Dendritic cell treated with granulocyte-macrophage colony-stimulating factor and Interleukin-4, amounts not matched to agents 40 ng/mL and 50 ng/mL, for 4 days (primary cell): ENCODE data around the gene TOP2B.

Experiments used
- H3K27ac Mint-ChIP-seq: one replicate; pipeline ENCODE4 v1.8.0; 2022; ENCODE audit warnings: mild to moderate bottlenecking, mixed read lengths
- H3K27me3 Mint-ChIP-seq: one replicate; pipeline ENCODE4 v1.8.0; 2022; ENCODE audit warnings: mild to moderate bottlenecking, mixed read lengths
- H3K36me3 Mint-ChIP-seq: one replicate; pipeline ENCODE4 v1.8.0; 2022; ENCODE audit warnings: low read depth, mixed read lengths
- H3K4me1 Mint-ChIP-seq: one replicate; pipeline ENCODE4 v1.8.0; 2022; ENCODE audit warnings: low read depth, mixed read lengths
- H3K4me3 Mint-ChIP-seq: one replicate; pipeline ENCODE4 v1.8.0; 2022; ENCODE audit warnings: mild to moderate bottlenecking, moderate library complexity, mixed read lengths
- H3K9me3 Mint-ChIP-seq: one replicate; pipeline ENCODE4 v1.8.0; 2022; ENCODE audit warnings: mixed read lengths
- intact Hi-C: fragments of 100-400 bp; cut with micrococcal nuclease; formaldehyde crosslinking; loops from one replicate; pipeline ENCODE4 v1.15.0; 2022

TOP2B gene

GRCh38 chr3:25687742-25688141, 23.0 kb upstream of the TOP2B start:
- peaks cover 37% of the 10 kb centered on the region for H3K27me3 Mint-ChIP-seq
- H3K36me3 Mint-ChIP-seq, result no peaks in the 10 kb centered on the region
- H3K27ac Mint-ChIP-seq, result no peak overlapping the region
- intact Hi-C loops, result no loop called here
- peaks cover 45% of the 10 kb centered on the region for H3K4me1 Mint-ChIP-seq
- H3K4me3 Mint-ChIP-seq, result no peak overlapping the region
- no peaks in the 10 kb centered on the region for H3K9me3 Mint-ChIP-seq

GRCh38 chr3:25686766-25687165, 22.1 kb upstream of the TOP2B start:
- Mint-ChIP-seq H3K36me3 (no peaks in the 10 kb centered on the region), H3K27ac (no peak overlapping the region), H3K27me3 (peaks cover 29% of the 10 kb centered on the region), H3K9me3 (no peaks in the 10 kb centered on the region), H3K4me3 (no peak overlapping the region), H3K4me1 (peaks cover 44% of the 10 kb centered on the region)
- intact Hi-C loops, result no loop called here

GRCh38 chr3:25683882-25684281, 19.2 kb upstream of the TOP2B start:
- H3K4me3 Mint-ChIP-seq, result no peak overlapping the region
- H3K9me3 Mint-ChIP-seq, result no peaks in the 10 kb centered on the region
- intact Hi-C loops, result no loop called here
- H3K4me1 Mint-ChIP-seq, result peaks cover 31% of the 10 kb centered on the region
- peak overlapping the region; percentile 21 for H3K27ac Mint-ChIP-seq
- H3K27me3 Mint-ChIP-seq, result peaks cover 15% of the 10 kb centered on the region
- H3K36me3 Mint-ChIP-seq, result no peaks in the 10 kb centered on the region

GRCh38 chr3:25683410-25683809, 18.7 kb upstream of the TOP2B start:
- intact Hi-C loops, result no loop called here
- H3K36me3 Mint-ChIP-seq, result no peaks in the 10 kb centered on the region
- H3K4me3 Mint-ChIP-seq, result no peak overlapping the region
- H3K27ac Mint-ChIP-seq, result peak overlapping the region; percentile 21
- H3K9me3 Mint-ChIP-seq, result no peaks in the 10 kb centered on the region
- H3K4me1 Mint-ChIP-seq, result peaks cover 26% of the 10 kb centered on the region
- peaks cover 10% of the 10 kb centered on the region for H3K27me3 Mint-ChIP-seq

- H3K36me3 Mint-ChIP-seq, result no peaks in the 10 kb centered on the region
- no peak overlapping the region for H3K4me3 Mint-ChIP-seq
- no peaks in the 10 kb centered on the region for H3K9me3 Mint-ChIP-seq
- no peak overlapping the region for H3K27ac Mint-ChIP-seq
- peaks cover 10% of the 10 kb centered on the region for H3K4me1 Mint-ChIP-seq
- no peaks in the 10 kb centered on the region for H3K27me3 Mint-ChIP-seq
- intact Hi-C loops, result no loop called here
These were observed 15.1 kb upstream of the TOP2B start for GRCh38 chr3:25679642-25680302.

GRCh38 chr3:25679166-25679565, 14.5 kb upstream of the TOP2B start:
- Mint-ChIP-seq H3K9me3 (no peaks in the 10 kb centered on the region), H3K27me3 (no peaks in the 10 kb centered on the region), H3K36me3 (no peaks in the 10 kb centered on the region), H3K27ac (no peak overlapping the region), H3K4me1 (peaks cover 6% of the 10 kb centered on the region), H3K4me3 (no peak overlapping the region)
- intact Hi-C loops, result no loop called here

- no peak overlapping the region for H3K27ac Mint-ChIP-seq
- no peaks in the 10 kb centered on the region for H3K27me3 Mint-ChIP-seq
- no peaks in the 10 kb centered on the region for H3K36me3 Mint-ChIP-seq
- H3K4me3 Mint-ChIP-seq, result no peak overlapping the region
- H3K9me3 Mint-ChIP-seq, result no peaks in the 10 kb centered on the region
- intact Hi-C loops, result no loop called here
- no peaks in the 10 kb centered on the region for H3K4me1 Mint-ChIP-seq
These were observed 13.9 kb upstream of the TOP2B start for GRCh38 chr3:25678581-25678980.

GRCh38 chr3:25677121-25677520, 12.4 kb upstream of the TOP2B start:
- Mint-ChIP-seq H3K27me3 (no peaks in the 10 kb centered on the region), H3K27ac (no peak overlapping the region), H3K4me3 (no peak overlapping the region), H3K36me3 (no peaks in the 10 kb centered on the region), H3K4me1 (no peaks in the 10 kb centered on the region), H3K9me3 (no peaks in the 10 kb centered on the region)
- intact Hi-C loops, result no loop called here

- H3K9me3 Mint-ChIP-seq, result no peaks in the 10 kb centered on the region
- H3K27me3 Mint-ChIP-seq, result no peaks in the 10 kb centered on the region
- no peaks in the 10 kb centered on the region for H3K36me3 Mint-ChIP-seq
- H3K4me1 Mint-ChIP-seq, result no peaks in the 10 kb centered on the region
- no peak overlapping the region for H3K4me3 Mint-ChIP-seq
- H3K27ac Mint-ChIP-seq, result no peak overlapping the region
- intact Hi-C loops, result no loop called here
These were observed 10.0 kb upstream of the TOP2B start for GRCh38 chr3:25674670-25675069.

GRCh38 chr3:25673738-25674298, 9.1 kb upstream of the TOP2B start:
- no peaks in the 10 kb centered on the region for H3K27me3 Mint-ChIP-seq
- intact Hi-C loops, result no loop called here

GRCh38 chr3:25665315-25666280, 891 bp upstream of the TOP2B start:
- no peaks in the 10 kb centered on the region for H3K27me3 Mint-ChIP-seq
- intact Hi-C loops, result loop anchor here (1.0 kb wide), 1 partner anchor 118 kb away; the partner anchor contains the start of gene NGLY1

More at GRCh38 chr3:25673738-25674298, 9.1 kb upstream of the TOP2B start:
- Mint-ChIP-seq H3K36me3 (no peaks in the 10 kb centered on the region), H3K9me3 (no peaks in the 10 kb centered on the region), H3K4me1 (no peaks in the 10 kb centered on the region), H3K4me3 (no peak overlapping the region), H3K27ac (no peak overlapping the region)

GRCh38 chr3:25663869-25664811, 567 bp downstream of the TOP2B start:
- H3K27me3 Mint-ChIP-seq, result no peaks in the 10 kb centered on the region
- H3K27ac Mint-ChIP-seq, result peak overlapping the region; percentile 97
- H3K4me1 Mint-ChIP-seq, result peaks cover 34% of the 10 kb centered on the region
- peaks cover 25% of the 10 kb centered on the region for H3K36me3 Mint-ChIP-seq
- intact Hi-C loops, result no loop called here
- no peaks in the 10 kb centered on the region for H3K9me3 Mint-ChIP-seq
- H3K4me3 Mint-ChIP-seq, result peak overlapping the region; percentile 94

More at GRCh38 chr3:25665315-25666280, 891 bp upstream of the TOP2B start:
- Mint-ChIP-seq H3K27ac (peak overlapping the region; percentile 97), H3K36me3 (peaks cover 25% of the 10 kb centered on the region), H3K9me3 (no peaks in the 10 kb centered on the region), H3K4me1 (peaks cover 21% of the 10 kb centered on the region), H3K4me3 (peak overlapping the region; percentile 94)

- no peaks in the 10 kb centered on the region for H3K9me3 Mint-ChIP-seq
- H3K4me3 Mint-ChIP-seq, result peak overlapping the region; percentile 94
- peak overlapping the region; percentile 97 for H3K27ac Mint-ChIP-seq
- H3K27me3 Mint-ChIP-seq, result no peaks in the 10 kb centered on the region
- H3K4me1 Mint-ChIP-seq, result peaks cover 40% of the 10 kb centered on the region
- peaks cover 25% of the 10 kb centered on the region for H3K36me3 Mint-ChIP-seq
- intact Hi-C loops, result no loop called here
These were observed 1.3 kb downstream of the TOP2B start for GRCh38 chr3:25663347-25663868.
